ENCODE data around the gene ADO. TPM values are rescaled to one million over a fixed set of nuclear protein-coding genes. Genes with fewer than 3 reads are reported as not detected.

The ADO gene
- total RNA-seq, 1 donor from 2014 or later, result 27.5 TPM

DNA sequence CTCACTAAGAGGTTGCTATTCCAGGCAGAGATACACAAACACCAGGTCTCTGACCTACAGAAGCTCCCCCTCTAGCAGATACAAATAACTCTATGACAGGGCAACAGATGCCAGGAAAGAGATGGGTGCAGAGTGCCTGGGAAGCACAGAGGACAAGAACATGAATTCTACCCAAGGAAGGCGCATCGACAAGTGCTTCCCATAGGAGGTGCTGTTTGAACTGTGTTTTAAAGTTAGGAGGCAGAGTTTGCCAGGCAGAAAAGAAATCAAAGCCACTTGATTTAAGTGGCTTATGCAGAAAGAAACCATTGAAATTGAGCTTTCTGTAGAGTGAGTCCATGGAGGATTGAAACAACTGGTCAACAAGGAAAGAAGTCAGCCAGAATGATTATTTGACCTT is 46.9 kb downstream of the ADO start:
- no peak for DNase-seq (ENCODE audit: extremely low spot score, unreplicated experiment)
- H3K27ac Mint-ChIP-seq, result no peak overlapping the region
- H3K4me1 Mint-ChIP-seq (ENCODE audit: unreplicated experiment), result no peaks in the 10 kb centered on the region
- TF ChIP-seq, protein P1, sequence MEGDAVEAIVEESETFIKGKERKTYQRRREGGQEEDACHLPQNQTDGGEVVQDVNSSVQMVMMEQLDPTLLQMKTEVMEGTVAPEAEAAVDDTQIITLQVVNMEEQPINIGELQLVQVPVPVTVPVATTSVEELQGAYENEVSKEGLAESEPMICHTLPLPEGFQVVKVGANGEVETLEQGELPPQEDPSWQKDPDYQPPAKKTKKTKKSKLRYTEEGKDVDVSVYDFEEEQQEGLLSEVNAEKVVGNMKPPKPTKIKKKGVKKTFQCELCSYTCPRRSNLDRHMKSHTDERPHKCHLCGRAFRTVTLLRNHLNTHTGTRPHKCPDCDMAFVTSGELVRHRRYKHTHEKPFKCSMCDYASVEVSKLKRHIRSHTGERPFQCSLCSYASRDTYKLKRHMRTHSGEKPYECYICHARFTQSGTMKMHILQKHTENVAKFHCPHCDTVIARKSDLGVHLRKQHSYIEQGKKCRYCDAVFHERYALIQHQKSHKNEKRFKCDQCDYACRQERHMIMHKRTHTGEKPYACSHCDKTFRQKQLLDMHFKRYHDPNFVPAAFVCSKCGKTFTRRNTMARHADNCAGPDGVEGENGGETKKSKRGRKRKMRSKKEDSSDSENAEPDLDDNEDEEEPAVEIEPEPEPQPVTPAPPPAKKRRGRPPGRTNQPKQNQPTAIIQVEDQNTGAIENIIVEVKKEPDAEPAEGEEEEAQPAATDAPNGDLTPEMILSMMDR (conservative IDR thresholded peaks at IDR 0.05), result peak; percentile 59
- H3K36me3 Mint-ChIP-seq, result no peaks in the 10 kb centered on the region
- H3K9me3 Mint-ChIP-seq, result no peaks in the 10 kb centered on the region
- H3K27me3 Mint-ChIP-seq, result peaks cover 5% of the 10 kb centered on the region
- H3K4me3 Mint-ChIP-seq, result no peak overlapping the region

DNA sequence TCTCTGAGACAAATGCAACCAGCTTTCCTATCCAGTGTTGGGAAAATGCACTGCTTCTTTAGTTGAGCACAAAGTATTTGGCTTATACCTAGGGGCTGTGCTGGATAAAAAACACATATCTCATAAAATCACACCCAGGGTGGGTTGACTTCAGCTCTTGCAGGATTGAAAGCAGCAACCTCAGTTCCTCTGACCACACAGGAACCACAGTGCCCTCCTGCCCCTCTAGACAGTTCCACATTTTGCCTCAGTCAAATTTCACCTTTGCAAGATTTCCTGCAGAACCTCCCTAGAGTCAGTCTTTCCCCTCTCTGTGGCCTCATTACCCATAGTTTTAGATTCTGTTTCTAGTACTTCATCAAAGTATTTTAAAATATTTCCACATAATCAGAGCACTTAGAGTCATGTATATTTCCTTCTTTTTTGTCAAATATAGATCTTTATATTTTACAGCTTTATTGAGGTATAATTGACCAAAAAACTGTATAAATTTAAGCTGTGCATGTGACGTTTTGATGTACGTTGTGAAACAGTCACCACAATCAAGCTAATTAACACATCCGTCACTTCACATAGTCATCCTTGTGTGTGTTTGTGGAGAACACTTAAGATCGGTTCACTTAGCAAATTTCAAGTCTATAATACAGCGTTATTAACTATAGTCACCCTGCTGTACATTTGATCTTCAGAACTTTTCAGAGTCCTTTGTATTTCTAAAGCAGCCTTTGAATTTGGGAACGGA is 48.6 kb downstream of the ADO start:
- no peaks in the 10 kb centered on the region for H3K9me3 Mint-ChIP-seq
- H3K36me3 Mint-ChIP-seq, result no peaks in the 10 kb centered on the region
- TF ChIP-seq, protein P1 (conservative IDR thresholded peaks at IDR 0.05), result no peak
- H3K4me3 Mint-ChIP-seq, result no peak overlapping the region
- peaks cover 5% of the 10 kb centered on the region for H3K27me3 Mint-ChIP-seq
- H3K27ac Mint-ChIP-seq, result no peak overlapping the region
- DNase-seq (ENCODE audit: extremely low spot score, unreplicated experiment), result no peak
- H3K4me1 Mint-ChIP-seq (ENCODE audit: unreplicated experiment), result no peaks in the 10 kb centered on the region

DNA sequence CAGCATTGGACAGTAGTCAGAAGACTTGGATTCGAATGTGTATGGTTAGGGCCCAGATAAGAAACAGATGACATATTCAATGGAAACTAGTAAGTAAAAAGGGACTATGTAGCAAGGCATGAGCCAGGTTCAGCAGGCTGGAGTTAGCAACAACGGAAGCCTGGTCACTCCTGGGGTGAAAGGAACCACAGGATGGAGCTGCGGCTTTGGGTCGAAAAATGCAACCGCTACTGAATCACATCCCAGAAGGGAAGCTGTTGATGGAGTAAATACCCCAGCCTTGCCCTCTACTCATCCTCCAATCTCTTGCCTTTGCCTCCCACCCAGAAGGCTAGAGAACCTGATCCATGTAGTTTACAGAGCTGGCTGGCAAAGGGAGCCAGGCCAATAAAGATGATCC is 49.2 kb downstream of the ADO start:
- H3K4me1 Mint-ChIP-seq (ENCODE audit: unreplicated experiment), result no peaks in the 10 kb centered on the region
- no peaks in the 10 kb centered on the region for H3K9me3 Mint-ChIP-seq
- no peak for DNase-seq (ENCODE audit: extremely low spot score, unreplicated experiment)
- TF ChIP-seq, protein P1 (conservative IDR thresholded peaks at IDR 0.05), result no peak
- no peaks in the 10 kb centered on the region for H3K36me3 Mint-ChIP-seq
- no peak overlapping the region for H3K27ac Mint-ChIP-seq
- H3K27me3 Mint-ChIP-seq, result peaks cover 5% of the 10 kb centered on the region
- no peak overlapping the region for H3K4me3 Mint-ChIP-seq

DNA sequence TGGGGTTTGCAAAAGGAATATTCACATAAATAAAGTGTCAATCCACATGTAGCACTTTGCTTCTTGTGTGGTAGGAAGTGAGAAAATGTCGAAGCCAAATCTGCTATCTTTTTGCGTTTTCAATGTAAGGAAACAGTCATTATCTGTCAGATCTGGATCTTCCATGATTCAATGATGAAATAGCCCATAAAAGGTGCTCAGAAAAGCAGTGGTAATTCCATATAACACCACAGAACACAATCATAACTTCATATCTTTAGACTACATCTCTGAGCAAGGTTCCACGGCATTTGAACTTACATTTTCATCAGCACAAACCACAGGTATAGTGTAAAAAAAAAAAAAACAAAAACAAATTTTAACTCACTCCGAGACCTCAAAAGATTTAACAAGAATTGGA is 51.5 kb downstream of the ADO start:
- Mint-ChIP-seq H3K4me1 (ENCODE audit: unreplicated experiment) (no peaks in the 10 kb centered on the region), H3K27ac (no peak overlapping the region), H3K4me3 (no peak overlapping the region), H3K36me3 (no peaks in the 10 kb centered on the region), H3K27me3 (no peaks in the 10 kb centered on the region), H3K9me3 (no peaks in the 10 kb centered on the region)
- DNase-seq (ENCODE audit: extremely low spot score, unreplicated experiment), result no peak
- TF ChIP-seq, protein P1 (conservative IDR thresholded peaks at IDR 0.05), result no peak

Other genes with a start within 250 kb of the ADO start
- gene EGR2, start 11.6 kb downstream of the ADO start, total RNA-seq (ENCODE audit: low replicate concordance), result 17.6 and 26.7 TPM in 2 replicates

Measured in type B pancreatic cell (in vitro differentiated cells).